Skeletal muscle cell (primary cell): ENCODE measurements around the gene ITGB6.

Source experiments
- DNase-seq: peaks from one replicate; pipeline ENCODE4 v3.0.0-alpha.2; 2010; ENCODE audit warnings: low read depth
- H3K4me3 ChIP-seq: 2 replicates; pipeline ENCODE4 v1.5.1; 2011; ENCODE audit warnings: low read depth, mild to moderate bottlenecking, control low read depth, low read length, moderate library complexity

The ITGB6 gene

DNA sequence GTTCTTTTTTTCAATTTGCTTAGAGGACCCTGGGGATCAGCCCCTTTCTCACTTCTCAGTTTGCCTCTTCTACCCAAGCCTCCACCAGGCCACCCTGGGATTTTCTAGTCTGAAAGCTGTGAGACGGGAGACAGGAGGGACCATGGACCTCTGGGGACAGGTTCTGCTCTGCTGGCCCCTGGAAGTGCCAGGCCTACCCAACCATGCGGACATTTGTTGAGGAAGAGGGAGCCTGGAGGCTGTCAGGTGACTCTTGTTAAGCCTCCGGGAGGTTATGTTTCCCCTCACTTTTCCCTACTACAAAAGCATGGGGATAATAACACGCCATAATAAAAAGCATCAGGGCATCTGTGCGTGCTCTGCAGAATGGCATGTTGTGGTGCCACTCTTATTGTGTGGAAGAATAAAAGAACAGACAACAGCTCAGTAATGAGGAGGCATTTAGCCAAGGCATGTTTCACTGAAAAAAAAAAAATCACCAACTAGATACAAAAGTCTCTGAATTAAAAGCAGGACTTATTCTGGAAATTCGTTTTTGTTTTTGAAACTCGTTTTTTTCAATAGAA is 89.3 kb downstream of the ITGB6 start:
- no peak for DNase-seq
- H3K4me3 ChIP-seq: no peak overlapping the region

- DNase-seq: peak; percentile 36
- H3K4me3 ChIP-seq: no peak overlapping the region
These were observed 90.0 kb downstream of the ITGB6 start for GRCh38 chr2:160109939-160110673.

DNA sequence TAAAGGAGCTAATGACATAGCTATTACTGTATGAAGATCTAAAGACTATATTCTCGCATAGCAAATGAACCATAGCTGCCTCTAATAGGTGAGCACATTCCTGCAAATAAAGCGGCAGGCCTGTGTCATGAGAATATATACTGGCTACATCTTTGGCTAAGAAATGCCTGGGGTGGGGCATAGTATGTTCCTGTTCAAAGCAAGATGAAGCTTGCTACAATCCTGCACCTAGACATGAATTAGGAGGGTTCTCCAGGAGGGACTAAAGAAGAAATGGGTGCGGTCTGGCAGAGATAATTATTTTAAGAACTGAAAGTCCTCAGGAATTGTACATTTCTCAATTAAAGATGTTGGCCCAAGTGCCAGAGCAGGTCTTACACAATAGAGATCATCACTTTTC is 90.8 kb downstream of the ITGB6 start:
- no peak for DNase-seq
- no peak overlapping the region for H3K4me3 ChIP-seq

DNA sequence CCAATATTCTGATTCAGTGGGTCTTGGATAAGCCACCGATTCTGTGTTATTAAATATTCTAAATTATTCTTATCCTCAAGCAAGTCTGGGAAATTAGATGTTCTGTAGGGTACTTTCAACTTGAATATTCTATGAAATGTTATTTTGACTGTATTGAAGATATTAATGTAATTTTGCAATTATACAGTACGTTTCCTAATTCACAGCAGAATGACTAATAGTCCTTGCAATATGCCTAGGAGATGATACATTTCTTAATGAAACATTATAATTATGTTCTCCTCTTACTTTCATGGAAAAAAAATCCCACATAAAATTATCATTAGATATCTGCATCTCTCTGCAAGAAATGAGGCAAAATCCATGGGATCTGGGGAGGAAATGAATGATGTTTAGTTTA is 91.4 kb downstream of the ITGB6 start:
- H3K4me3 ChIP-seq: no peak overlapping the region
- no peak for DNase-seq

DNA sequence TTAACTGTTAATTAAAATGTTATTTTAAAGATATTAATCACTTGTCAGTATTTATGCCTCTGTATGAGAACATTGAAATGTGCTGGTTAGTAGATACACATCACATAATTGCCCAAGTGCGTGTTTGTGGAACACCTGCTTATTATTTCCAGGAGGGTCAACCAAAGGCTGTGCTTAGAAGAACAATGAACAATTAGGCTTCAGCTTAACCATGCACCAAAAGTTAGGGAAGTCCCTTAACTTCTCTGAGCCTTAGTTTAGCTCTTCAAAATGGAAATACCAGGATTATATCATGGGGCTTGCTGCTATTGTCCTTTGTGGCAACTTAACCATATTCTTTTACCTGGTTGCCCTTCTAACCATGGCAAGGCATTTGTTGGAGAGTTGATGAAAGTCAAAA is 94.7 kb downstream of the ITGB6 start:
- DNase-seq: no peak
- no peak overlapping the region for H3K4me3 ChIP-seq

- no peak overlapping the region for H3K4me3 ChIP-seq
- DNase-seq: no peak
These were observed 96.0 kb downstream of the ITGB6 start for GRCh38 chr2:160104115-160104514.

DNA sequence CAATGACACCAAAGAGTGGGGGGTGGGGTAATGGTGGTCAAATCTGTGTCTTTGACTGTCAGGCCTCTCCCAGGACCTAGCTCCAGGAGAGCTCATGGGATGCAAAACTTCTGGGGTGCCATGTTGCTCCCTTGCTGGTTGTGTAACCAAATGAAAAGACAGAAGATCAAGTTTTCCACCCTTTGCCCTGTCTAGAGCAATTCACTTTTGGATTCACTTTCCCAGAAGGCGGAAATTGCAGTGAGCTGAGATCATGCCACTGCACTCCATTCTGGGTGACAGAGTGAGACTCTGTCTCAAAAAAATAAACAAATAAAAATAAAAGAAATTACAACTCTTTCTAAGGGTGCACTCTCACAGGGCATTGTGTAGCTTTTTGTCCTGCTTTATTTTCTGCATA is 102.7 kb downstream of the ITGB6 start:
- H3K4me3 ChIP-seq: no peak overlapping the region
- DNase-seq: no peak

DNA sequence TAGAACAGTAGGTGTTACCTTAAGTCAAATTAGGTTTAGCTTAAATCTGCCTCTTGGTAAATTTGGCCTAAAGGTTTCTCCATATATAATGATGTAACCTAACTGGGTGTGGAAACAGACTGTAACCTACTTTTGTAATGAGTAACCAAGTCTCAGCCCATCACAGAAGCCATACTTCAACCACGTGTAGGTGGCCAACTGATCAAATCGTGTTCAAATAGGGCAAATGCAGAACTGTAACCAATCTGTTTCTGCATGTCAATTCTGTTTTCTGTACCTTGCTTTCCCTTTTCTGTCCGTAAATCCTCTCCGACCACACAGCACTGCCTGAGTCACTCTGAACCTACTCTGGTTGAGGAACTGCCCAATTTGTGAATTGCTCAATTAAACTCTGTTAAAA is 103.7 kb downstream of the ITGB6 start:
- no peak for DNase-seq
- no peak overlapping the region for H3K4me3 ChIP-seq

DNA sequence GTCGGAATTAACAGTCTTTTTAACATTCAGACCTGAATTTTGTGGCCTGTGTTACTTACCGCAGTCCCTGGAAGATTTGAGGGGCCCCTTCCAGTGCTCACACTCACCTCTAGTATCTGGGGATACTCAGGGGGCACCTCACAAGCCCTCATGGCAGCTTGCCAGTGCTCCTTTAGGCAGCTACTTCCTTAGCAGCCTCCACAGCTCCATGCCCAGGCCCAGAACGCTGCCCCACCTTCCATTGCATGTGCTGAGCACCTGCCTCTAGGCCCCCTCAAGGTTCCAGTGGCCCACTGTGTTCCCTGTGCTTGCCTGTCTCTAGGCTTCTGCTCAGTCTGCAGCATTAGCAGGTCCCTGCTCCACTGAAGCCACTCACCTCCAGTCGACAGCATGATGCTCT is 107.6 kb downstream of the ITGB6 start:
- no peak overlapping the region for H3K4me3 ChIP-seq
- DNase-seq: no peak

DNA sequence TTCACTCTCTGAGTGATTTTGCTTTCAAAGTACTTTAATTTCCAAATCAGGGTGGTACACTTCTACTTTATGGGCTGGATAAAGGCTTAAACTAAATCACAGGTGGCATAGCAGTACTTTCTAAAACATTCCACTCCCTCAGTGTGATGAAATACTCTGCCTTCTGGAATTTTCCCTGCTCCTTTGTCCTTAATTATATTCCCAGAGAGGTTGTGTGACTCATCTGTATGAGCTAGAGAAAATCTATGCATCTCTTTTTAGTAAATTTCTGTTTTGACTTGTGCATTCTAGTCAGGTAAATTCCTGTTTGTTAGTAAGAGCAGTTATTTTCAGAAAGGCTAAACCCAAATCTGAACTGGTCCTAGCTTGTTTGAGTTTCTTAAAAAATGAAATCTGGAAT is 108.7 kb downstream of the ITGB6 start:
- H3K4me3 ChIP-seq: no peak overlapping the region
- peak; percentile 10 for DNase-seq

DNA sequence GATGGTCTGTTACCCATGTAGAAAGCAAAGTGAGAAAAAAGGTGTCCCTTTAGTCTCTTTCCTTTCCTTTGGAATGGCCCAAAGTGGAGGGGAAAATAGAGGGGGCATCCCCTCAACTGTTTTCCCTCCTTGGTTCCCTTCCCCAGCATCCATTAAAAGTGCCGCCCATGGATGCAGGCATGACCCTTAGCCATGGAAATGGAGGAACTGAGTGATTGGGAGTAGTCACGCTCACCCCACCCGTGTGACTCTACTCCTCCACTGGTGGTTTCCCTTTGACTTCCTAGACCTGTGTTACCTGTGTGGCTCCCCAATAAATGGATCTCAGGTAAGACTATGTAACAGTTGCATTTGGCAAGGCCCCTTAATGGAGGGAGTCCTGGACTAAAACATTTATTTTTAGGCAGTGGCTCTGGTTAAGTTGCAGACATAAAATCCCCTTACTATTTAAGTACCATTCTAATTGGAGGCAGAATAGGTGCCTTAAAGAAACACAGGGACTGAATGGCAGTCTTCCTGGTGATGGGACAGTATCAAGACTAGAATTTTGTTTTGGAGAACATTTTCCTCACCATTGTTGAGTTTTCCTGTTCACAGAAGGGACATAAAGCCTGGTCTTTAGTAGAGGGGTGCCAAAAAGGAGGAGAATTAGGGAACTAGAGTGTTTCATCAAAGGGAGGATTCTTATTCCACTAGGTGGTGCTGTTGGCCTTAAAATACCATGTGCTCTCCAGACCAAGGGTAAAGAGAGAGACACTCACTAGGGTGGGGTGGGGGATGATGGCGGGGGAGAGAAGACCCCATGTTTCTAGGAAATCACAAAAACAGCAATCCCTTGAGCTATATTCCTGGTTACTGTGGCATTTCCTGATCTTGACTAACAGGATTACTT is 112.0 kb downstream of the ITGB6 start:
- no peak for DNase-seq
- no peak overlapping the region for H3K4me3 ChIP-seq

GRCh38 chr2:160085662-160086061 is 114.4 kb downstream of the ITGB6 start:
- H3K4me3 ChIP-seq: no peak overlapping the region
- DNase-seq: no peak

DNA sequence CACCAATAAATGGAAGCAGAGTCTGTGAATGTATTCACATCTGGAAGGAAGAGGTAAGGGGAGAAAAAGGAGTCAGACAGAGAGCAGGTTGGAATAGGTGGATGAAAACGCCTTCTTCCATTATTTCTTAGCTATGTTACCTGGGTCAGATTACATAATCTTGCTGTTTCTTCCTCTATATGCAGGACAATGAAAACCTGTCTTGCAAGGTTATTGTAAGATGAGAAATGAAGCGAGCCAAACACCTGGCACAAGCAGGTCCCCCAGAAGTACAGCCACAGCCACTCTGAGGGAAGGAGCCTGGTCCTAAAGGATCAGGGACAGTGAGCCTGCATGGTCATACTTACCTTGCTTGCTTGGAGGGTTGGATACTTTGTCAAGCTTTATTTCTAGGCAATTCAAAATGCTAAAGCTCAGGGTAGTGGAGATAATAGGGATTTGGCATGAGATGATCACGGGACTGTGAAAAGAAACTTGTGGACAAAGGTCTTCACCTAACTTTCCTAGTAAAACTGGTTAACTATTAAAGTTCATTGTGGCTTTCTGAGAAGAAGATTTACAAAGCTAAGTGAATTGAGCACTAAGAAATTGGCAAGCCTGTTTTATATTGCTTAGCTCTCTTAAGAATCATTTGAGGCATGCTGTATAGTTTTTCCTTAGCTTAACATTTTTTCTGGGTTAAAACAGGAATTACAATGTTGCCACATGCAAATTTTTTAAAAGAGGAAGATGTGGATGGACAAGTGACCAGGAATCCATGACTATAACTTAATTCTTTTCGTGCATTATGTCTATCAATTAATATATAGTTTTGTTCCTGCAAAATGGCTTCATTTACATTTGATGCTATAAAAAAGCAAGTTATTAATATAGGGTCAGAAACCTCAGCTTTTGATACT is 121.9 kb downstream of the ITGB6 start:
- no peak overlapping the region for H3K4me3 ChIP-seq
- no peak for DNase-seq

DNA sequence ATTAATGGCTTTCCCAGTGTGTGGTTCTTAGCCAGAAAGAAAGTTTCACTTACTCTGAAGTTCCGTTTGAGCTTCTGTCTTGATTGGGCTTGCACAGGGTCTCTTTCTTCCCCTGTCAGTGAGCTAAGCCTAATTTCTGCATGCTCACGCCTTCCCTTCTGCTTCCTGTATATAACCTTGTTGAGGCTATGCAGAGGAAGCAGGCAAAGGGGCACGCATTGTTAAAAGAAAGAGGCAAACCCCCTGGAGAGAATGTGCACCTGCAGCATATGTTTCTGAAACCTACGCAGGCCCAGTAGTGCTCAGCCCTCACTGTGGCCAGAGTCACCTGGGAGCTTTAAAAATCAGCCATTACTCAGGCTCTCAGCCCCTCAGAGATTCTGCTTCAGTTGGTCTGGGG is 123.2 kb downstream of the ITGB6 start:
- no peak for DNase-seq
- no peak overlapping the region for H3K4me3 ChIP-seq

- no peak for DNase-seq
- no peak overlapping the region for H3K4me3 ChIP-seq
These were observed 123.8 kb downstream of the ITGB6 start for GRCh38 chr2:160076241-160076640.

DNA sequence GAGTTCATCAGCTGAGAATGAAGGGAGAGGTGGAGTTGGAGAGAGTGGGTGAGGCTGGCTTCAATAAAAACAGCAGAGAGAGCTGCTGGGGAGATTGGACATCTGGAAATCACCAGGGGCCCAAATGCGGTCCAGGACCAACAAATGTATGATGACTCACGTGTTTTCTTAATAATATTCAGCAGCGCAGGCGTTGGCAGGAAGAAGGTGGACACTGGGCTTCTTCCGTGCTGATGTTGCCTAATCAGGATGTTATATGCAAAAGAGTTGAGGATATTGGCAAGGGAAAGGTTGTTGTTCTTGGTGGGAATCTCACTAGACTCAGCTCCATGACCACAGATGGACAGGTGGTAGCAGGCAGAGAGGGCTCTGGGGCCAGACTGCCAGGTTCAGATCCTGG is 124.9 kb downstream of the ITGB6 start:
- H3K4me3 ChIP-seq: no peak overlapping the region
- peak; percentile 81 for DNase-seq

DNA sequence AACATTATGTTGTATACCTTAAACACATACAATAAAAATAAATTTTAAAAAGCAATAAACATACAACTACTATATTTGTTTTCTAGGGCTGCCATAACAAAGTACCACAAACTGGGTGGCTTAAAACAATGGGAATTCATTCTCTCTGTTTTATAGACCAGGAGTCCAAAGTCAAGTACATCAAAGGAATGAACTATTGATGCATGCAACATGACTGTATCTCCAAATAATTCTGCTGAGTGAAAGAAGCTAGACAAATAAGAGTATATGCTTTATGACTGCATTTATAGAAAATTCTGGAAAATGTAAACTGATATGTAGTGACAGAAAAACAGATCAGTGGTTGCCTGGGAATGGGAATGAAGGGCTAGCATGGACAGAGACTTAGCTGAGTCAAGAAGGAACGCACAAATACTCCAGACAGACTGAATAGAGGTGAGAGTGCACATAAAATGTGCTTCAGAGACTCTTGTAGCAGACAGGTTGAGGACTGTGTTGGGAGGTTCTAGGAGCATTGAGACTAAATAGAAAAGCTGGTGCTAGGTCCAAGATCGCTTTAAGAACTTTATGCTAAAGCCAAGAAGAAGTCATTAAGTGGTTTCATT is 126.7 kb downstream of the ITGB6 start:
- no peak overlapping the region for H3K4me3 ChIP-seq

GRCh38 chr2:160068906-160069305 is 131.2 kb downstream of the ITGB6 start:
- DNase-seq: no peak
- H3K4me3 ChIP-seq: no peak overlapping the region

More for the DNA sequence above, 126.7 kb downstream of the ITGB6 start:
- DNase-seq: no peak

GRCh38 chr2:160064916-160065315 is 135.2 kb downstream of the ITGB6 start:
- no peak overlapping the region for H3K4me3 ChIP-seq
- DNase-seq: no peak
